Stimulated activated CD4-positive, alpha-beta T cell treated with anti-CD3 and anti-CD28 coated beads, Interleukin-1b, Interleukin-23, amount 100 ng/mL, for 24 hours (primary cell): ENCODE measurements around the gene SLC35A4.
"Not testable (repeated sequence)": the region's sequence is repeated elsewhere in the genome, so short reads cannot be mapped to it uniquely, and the experiment has no call there.

ENCODE experiments used
- DNase-seq, 4 experiments: peaks; one replicate each; pipeline ENCODE4 v3.0.0-alpha.2; 2020; ENCODE audit warnings: low read depth in 4 of 4, low spot score in 1 of 4

SLC35A4 gene

DNA sequence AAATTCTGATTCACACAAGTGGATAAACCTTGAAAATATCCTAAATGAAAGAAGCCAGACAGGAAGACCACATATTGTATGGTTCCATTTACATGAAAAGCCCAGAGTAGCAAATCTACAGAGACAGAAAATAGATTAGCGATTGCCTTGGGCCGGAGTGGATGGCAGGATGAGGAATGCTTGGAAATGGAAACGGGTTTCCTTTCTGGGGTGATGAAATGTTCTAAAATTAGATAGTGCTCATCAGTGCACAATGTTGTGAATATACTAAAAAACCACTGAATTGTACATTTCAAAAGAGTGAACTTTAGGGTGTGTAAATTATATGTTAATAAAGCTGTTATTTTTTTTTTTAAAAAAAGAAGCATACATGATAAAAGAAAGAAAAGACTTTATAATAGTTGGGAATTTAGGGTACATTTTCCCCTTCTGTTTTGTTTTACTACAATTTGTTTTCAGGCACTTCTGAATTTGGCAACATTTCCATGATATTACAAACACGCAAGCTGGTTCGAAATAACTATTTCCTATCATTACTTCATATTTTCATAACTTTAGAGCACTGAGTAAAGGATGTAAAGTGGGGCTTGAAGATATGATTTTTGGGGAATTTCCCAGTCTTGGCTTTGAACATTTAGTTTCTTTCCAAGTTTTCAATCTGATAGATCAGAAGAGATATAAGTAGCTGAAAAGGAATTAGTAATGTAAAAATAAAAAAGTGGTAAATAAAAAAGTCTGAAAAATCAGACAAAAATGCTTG, 23.9 kb downstream of the SLC35A4 start:
- DNase-seq, result no peak

DNA sequence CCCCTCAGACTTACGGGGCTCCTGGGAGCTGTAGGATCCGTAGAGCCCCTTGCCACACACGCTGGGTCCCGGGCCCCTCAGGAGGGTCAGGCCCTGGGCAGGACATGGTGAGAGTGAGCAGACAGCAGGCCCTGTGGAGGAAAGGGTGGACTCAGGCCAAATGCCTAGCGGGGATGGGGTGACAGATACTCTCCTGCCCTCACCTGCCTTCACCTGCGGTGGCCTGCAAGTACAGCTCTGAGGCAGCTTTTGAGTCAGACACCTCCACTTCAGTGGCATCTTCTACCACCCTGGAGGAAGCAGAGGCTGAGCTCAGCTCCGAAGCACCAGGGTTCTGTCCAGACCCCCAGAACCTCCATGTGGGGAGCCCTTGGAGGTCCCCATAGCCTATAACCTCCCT, 26.2 kb downstream of the SLC35A4 start:
- no peak for DNase-seq

DNA sequence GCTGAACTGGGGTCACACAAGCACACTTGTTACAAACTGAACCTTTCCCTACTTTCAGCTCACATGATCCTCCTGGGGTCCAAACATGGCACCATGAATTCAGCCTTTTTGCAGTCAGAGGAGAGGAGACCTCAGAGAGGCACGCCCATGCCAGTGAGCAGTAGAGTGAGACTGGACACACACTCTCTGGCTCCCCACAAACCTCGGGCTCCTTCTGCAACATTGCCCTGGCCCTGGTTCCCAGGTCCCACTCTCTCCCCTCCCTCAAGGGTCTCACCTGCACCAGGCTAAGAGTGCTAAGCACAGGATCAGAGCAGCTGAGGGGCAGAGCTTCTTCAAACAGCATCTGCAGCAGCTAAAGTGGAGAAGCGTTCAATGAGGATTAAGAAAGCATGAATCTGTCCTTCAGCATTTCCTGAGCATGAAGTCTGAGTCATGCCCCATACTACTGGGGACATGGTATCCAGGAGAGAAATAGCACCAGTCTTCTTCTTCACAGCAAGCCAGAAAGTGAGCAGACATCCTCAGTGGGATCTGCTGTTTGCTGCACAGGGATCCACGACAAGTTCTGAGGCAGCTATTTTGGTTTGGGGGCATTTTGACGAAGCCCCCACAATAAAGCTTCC, 27.2 kb downstream of the SLC35A4 start:
- no peak for DNase-seq

DNA sequence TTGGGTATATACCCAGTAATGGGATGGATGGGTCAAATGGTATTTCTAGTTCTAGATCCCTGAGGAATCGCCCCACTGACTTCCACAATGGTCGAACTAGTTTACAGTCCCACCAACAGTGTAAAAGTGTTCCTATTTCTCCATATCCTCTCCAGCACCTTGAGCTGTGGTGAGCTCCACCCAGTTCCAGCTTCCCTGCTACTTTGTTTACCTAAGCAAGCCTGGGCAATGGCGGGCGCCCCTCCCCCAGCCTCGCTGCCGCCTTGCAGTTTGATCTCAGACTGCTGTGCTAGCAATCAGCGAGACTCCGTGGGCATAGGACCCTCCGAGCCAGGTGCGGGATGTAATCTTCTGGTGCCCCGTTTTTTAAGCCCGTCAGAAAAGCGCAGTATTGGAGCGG, 28.4 kb downstream of the SLC35A4 start:
- not testable (repeated sequence) for DNase-seq

DNA sequence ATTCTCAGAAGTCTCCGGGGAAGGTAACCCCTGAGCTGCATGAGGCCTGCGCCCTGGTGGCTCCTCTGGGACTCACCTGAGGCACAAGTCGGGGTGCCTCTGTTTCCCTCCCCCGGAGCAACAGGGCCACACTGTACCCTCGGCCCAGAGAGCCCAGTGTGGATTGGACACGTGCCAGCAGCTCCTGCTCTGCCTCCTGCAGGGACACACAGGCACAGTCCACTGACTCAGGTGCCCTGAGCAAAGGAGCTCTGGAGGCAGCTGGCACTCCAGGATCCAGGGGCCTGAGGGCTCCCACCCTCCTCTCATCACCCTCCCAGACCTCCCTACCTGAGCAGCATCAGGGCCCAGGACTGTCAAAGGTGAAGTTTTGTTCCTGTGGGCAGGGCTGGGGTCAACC, 29.5 kb downstream of the SLC35A4 start:
- DNase-seq, result no peak

DNA sequence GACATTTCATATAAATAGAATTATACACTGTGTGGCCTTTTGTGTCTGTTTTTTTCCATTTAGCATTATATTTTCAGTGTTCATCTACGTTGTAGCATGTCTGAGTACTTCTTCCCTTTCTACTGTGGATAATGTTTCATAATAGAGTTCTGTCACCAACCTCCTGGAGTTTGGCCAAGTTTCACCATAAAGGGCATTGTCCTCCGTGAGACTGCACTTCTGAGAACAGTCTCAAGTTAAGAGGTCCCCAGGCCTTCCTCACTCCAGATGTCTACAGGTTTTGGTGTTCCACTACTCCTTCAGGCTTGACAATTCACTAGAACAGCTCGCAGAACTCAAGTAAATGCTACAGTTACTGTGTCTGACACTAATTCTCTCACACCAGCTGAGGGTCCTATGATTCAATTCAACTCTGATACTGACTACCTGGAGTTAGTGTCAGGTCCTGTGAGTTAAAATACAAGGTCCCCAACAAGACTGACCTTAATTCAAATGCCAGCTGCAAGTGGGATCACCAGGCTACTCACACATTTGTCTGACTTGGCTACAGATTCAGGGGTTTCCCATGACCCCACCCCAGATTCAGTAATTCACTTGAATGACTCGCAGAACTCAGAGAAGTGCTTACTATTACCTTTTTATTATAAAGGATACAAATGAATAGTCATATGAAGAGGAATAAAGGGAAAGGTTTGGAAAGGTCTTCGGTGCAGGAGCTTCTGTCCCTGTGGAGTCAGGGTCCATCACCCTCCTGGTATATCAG, 31.1 kb downstream of the SLC35A4 start:
- no peak for DNase-seq

DNA sequence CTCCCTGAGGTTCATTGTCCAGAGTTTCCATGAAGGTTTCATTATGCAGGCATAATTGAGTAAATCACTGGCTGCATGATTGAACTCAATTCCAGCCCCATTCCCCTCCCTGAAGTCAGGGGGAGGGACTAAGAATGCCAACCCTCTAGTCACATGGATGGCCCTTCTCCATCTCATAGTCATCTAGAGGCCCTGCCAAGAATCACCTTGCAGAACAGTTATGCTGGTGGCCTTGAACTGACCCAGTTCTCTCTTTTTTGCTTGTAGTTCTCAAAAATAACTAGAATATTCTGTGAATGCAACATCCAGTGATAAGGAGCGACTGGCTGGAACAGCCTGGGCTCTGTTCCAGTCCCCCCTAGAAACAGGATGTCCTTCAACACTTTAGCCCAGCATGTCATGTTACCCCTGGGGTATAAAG, 31.7 kb downstream of the SLC35A4 start:
- no peak for DNase-seq

DNA sequence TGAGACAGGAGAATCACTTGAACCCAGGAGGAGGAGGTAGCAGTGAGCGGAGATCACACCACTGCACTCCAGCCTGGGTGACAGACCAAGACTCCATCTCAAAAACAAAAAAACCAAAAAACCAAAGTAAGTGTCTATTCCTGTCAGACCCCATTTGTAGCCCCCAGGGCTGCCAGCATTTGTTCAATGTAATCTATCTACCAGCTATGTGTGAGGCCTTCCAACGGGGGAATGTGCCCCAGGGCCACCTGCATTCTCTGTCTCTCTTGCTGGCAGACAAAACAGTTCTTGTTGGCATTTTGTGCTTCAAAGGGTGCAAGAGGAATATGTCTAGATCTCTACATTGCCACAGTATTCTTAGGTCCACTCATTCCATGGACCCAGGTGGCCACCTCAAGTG, 34.2 kb downstream of the SLC35A4 start:
- DNase-seq, result no peak

DNA sequence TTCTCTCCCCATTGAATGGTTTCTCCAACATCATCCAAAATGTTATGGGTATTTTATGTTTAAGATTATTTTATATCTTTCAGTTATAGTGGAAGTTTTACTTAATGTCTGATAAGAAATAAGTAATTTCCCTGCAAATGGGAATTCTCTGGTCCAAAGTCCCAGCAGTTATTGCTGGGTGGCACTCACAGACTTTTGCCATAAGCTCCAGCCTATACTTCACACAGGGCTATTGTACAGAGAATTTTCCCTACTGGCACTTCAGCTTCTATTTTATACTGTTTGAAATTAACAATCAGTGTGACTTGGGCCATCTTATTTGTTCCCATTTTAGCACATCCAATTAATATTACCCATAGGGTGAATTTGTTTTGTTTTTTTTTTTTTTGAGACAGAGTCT, 35.5 kb downstream of the SLC35A4 start:
- DNase-seq, result no peak

DNA sequence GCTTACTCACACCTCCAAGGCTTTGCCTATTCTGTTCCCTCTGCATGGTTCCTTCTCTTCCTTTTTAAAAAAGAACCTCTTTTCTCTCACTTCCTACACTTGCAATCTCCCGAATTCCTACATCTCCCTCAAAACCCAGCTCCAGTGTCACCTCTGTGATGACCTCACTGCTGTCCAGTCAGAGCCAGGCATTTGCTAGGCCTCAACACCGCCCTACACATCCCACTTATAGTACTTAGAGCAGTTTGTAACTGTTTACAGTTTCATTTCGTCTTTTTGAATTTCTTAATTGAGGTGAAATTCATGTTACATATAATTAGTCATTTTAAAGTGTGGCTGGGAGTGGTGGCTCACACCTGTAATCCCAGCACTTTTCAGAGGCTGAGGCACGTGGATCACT, 37.5 kb downstream of the SLC35A4 start:
- DNase-seq, result no peak

DNA sequence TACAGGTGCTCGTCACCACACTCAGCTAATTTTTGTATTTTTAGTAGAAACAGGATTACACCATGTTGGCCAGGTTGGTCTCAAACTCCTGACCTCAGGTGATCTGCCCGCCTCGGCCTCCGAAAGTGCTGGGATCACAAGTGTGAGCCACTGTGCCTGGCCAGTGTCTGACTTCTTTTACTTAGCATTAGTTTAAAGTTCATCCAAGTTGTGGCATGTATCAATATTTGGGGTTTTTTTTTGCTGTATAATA, 38.7 kb downstream of the SLC35A4 start:
- not testable (repeated sequence) for DNase-seq

DNA sequence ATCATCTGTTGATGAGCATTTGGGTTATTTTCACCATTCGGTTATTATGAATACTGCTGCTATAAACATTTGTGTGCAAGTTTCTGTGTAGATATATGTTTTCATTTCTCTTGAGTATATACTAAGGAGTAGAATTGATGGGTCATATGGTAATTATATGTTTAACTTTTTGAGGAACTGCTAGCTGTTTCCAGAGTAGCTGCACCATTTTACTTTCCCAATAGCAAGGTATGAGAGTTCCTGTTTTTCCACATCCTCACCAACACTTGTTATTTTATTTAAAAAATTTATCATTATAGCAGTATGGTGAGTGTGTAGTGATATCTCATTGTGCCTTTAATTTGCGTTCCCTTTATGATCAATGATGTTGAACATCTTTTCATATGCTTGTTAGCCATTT, 39.1 kb downstream of the SLC35A4 start:
- DNase-seq, result no peak

DNA sequence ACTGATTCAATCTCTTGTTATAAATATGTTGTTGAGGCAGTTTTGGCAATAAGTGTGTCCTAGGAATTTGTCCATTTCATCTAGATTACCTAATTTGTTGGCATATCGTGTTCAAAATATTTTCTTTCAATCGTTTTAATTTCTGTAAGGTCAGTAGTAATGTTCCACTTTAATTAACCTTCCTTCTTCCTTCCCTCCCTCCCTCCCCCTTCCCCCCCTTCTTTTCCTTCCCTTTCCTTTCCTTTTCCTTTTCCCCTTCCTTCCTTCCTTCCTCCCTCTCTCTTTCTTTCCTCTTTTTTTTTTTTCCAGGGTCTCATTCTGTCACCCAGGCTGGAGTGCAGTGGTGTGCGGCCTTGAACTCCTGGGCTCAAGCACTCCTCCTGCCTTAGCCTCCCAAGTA, 41.3 kb downstream of the SLC35A4 start:
- no peak for DNase-seq

DNA sequence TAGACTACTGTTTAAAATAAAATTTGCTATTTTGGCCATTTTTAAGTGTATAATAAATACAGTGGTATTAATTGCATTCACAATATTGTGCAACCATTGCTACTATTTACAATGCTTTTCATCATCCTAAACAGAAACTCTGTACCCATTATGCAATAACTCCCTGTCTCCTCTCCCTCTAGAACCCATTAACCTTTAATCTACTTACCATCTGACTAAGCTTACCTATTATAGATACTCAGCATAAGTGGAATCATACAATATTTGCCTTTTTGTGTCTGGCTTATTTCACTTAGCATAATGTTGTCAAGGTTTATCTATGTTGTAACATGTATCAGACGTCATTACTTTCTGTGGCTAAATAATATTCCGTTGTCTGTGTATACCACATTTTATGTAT, 42.4 kb downstream of the SLC35A4 start:
- DNase-seq, result no peak

DNA sequence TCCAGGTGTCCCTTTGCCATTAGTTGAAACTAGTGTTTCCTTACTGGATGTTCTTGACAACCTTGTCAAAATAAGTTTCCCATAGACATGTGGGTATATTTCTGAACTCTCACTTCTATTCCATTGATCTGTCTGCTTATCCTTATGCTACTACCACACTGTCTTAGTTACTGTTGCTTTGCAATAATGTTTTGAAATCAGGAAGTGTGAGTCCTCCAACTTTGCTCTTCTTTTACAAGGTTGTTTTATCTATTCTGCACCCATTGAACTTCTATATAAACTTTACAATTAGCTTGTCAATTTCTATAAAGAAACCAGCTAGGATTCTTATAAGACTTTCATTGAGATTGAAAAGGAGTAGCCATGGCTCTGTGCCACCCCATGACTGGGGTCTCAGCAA, 44.1 kb downstream of the SLC35A4 start:
- no peak for DNase-seq

DNA sequence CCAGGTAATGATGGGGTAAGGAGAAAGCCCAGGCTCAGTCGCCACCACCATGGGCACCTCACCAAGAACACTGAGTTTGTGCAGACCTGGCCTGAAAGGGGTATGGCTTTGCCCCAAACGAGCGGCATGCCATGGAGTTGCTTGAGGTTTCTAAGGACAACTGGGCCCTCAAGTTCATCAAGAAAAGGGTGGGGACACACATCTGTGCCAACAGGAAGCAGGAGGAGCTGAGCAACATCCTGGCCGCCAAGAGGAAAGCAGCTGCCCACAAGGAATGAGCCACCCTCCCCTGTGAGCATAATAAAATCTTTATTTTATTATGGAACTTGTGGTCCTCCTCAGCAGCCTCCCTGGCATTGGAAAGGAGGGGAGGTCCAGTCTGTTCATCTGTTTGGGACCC, 44.5 kb downstream of the SLC35A4 start:
- DNase-seq, result no peak

DNA sequence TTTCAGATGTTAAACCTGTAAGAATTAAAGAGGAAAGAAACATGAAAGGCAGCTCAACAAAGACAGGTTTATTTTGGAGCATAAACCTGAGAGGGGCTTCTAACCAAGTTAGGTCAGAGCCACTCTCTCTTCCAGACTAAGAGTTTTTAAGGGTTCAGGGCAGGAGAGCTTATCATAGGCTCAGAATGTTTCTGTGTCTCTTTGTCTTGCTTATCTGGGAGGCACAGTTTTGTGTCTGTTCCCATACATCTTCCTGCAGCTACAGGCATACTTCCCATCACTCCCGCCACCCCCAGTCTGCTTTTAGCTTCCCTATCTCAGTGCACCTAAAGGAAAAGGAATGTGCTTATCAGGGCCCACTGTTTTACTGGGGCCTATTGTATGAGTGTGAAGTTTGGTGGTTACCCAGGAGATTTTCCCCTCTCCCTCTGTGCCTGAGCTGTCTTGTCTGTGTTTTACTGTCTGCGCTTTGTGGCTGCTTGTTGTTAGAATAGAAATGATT, 46.4 kb downstream of the SLC35A4 start:
- DNase-seq, result no peak
